Calu3 (cell line): Measurements from ENCODE around the gene ZNF277. TPM values are rescaled to one million over a fixed set of nuclear protein-coding genes. Genes with fewer than 3 reads are reported as not detected.

Source experiments
- BruUV-seq: library from RNA; stranded (reverse); fragments of 400-500 nt; replicated peaks from 2 replicates; lab custom pipeline; 2021; lab: Mats Ljungman, UMichigan
- CTCF ChIA-PET: fragments of 300-600 bp; sonication (Branson Sonifier 250); formaldehyde crosslinking; loops from one replicate; lab custom pipeline; 2022; ENCODE audit warnings: antibody characterized with exemption; lab: Charles Lee
- DNase-seq: peaks from one replicate; pipeline ENCODE4 v3.0.0; 2022
- H3K27ac Mint-ChIP-seq: one replicate; pipeline ENCODE4 v1.8.0; 2022; ENCODE audit warnings: mixed read lengths; ENCODE audit not compliant: unreplicated experiment
- H3K27me3 Mint-ChIP-seq: one replicate; pipeline ENCODE4 v1.8.0; 2022; ENCODE audit warnings: mixed read lengths; ENCODE audit not compliant: unreplicated experiment
- H3K36me3 Mint-ChIP-seq: one replicate; pipeline ENCODE4 v1.8.0; 2022; ENCODE audit warnings: mild to moderate bottlenecking, moderate library complexity, mixed read lengths; ENCODE audit not compliant: insufficient read depth, unreplicated experiment
- H3K4me1 Mint-ChIP-seq: one replicate; pipeline ENCODE4 v1.8.0; 2022; ENCODE audit warnings: mild to moderate bottlenecking, low read depth, mixed read lengths; ENCODE audit not compliant: unreplicated experiment
- H3K4me3 Mint-ChIP-seq: one replicate; pipeline ENCODE4 v1.8.0; 2022; ENCODE audit warnings: mild to moderate bottlenecking, low read depth, moderate library complexity, mixed read lengths; ENCODE audit not compliant: unreplicated experiment
- H3K9me3 Mint-ChIP-seq: one replicate; pipeline ENCODE4 v1.8.0; 2022; ENCODE audit warnings: low read depth, mixed read lengths; ENCODE audit not compliant: unreplicated experiment
- CTCF ChIP-seq: fragments of 200-600 bp; IDR thresholded peaks from one replicate; pipeline ENCODE4 v1.8.0; 2022; ENCODE audit warnings: antibody characterized with exemption; ENCODE audit not compliant: unreplicated experiment
- intact Hi-C: fragments of 100-400 bp; cut with micrococcal nuclease; formaldehyde crosslinking; loops from one replicate; pipeline ENCODE4 v1.10.0; 2022; ENCODE audit not compliant: unreplicated experiment
- total RNA-seq: library from RNA; stranded (reverse); gene quantifications from 2 replicates; pipeline ENCODE4 v1.2.3, GENCODE V29; 2022

The ZNF277 gene
- total RNA-seq, 1 experiment from 2014 or later, result 18.1 TPM

- no TSS peak for BruUV-seq
- intact Hi-C loops, result no loop called here
- DNase-seq, result no peak
- H3K9me3 Mint-ChIP-seq, result no peaks in the 10 kb centered on the region
- H3K4me1 Mint-ChIP-seq, result peaks cover 15% of the 10 kb centered on the region
- CTCF ChIA-PET, result interaction anchor here (0.7 kb wide), 1 partner anchor 226 kb away, joined by 3 read pairs; no protein-coding TSS in a partner anchor
- peaks cover 3% of the 10 kb centered on the region for H3K36me3 Mint-ChIP-seq
- H3K4me3 Mint-ChIP-seq, result no peak overlapping the region
- no peak overlapping the region for H3K27ac Mint-ChIP-seq
- TF ChIP-seq CTCF, result no peak
- H3K27me3 Mint-ChIP-seq, result no peaks in the 10 kb centered on the region
Observed at GRCh38 chr7:112167147-112167546, 39.3 kb upstream of the ZNF277 start.

- H3K27me3 Mint-ChIP-seq, result no peaks in the 10 kb centered on the region
- H3K4me3 Mint-ChIP-seq, result no peak overlapping the region
- no peak overlapping the region for H3K27ac Mint-ChIP-seq
- TF ChIP-seq CTCF, result no peak
- BruUV-seq, result no TSS peak
- DNase-seq, result no peak
- CTCF ChIA-PET, result no interaction called here
- no peaks in the 10 kb centered on the region for H3K36me3 Mint-ChIP-seq
- no peaks in the 10 kb centered on the region for H3K9me3 Mint-ChIP-seq
- intact Hi-C loops, result no loop called here
- no peaks in the 10 kb centered on the region for H3K4me1 Mint-ChIP-seq
Observed at GRCh38 chr7:112168915-112169314, 37.6 kb upstream of the ZNF277 start.

- no peaks in the 10 kb centered on the region for H3K4me1 Mint-ChIP-seq
- intact Hi-C loops, result no loop called here
- no peaks in the 10 kb centered on the region for H3K36me3 Mint-ChIP-seq
- no peak for DNase-seq
- H3K4me3 Mint-ChIP-seq, result no peak overlapping the region
- CTCF ChIA-PET, result no interaction called here
- no peaks in the 10 kb centered on the region for H3K9me3 Mint-ChIP-seq
- no peak for TF ChIP-seq CTCF
- H3K27ac Mint-ChIP-seq, result no peak overlapping the region
- no peaks in the 10 kb centered on the region for H3K27me3 Mint-ChIP-seq
- no TSS peak for BruUV-seq
Observed at GRCh38 chr7:112171673-112172072, 34.8 kb upstream of the ZNF277 start.

- BruUV-seq, result no TSS peak
- Mint-ChIP-seq H3K4me3 (no peak overlapping the region), H3K36me3 (no peaks in the 10 kb centered on the region), H3K27ac (no peak overlapping the region), H3K4me1 (no peaks in the 10 kb centered on the region), H3K27me3 (no peaks in the 10 kb centered on the region), H3K9me3 (no peaks in the 10 kb centered on the region)
- no peak for DNase-seq
- intact Hi-C loops, result no loop called here
- TF ChIP-seq CTCF, result no peak
- CTCF ChIA-PET, result no interaction called here
Observed at GRCh38 chr7:112172870-112173567, 33.5 kb upstream of the ZNF277 start.
